Measurements from ENCODE around the gene GOLGA8A.

The GOLGA8A gene

GRCh38 chr15:34470091-34470490 is 32.5 kb upstream of the GOLGA8A start:
- in situ Hi-C loops (cut with MboI; ENCODE audit: low sequenced_read_pairs, unreplicated experiment), result loop anchor here (25.0 kb wide), 1 partner anchor 117 kb away; the partner anchor contains the start of gene GOLGA8B
- no peak for DNase-seq (ENCODE audit: low spot score)
- no peak for TF ChIP-seq CTCF (IDR thresholded peaks at IDR 0.05; ENCODE audit: borderline replicate concordance, control extremely low read depth, extremely low read depth, insufficient read depth, missing control alignments)

GRCh38 chr15:34461730-34462129 is 24.1 kb upstream of the GOLGA8A start:
- TF ChIP-seq CTCF (IDR thresholded peaks at IDR 0.05; ENCODE audit: borderline replicate concordance, control extremely low read depth, extremely low read depth, insufficient read depth, missing control alignments), result no peak
- in situ Hi-C loops (cut with MboI; ENCODE audit: low sequenced_read_pairs, unreplicated experiment), result loop anchor here (25.0 kb wide), 1 partner anchor 126 kb away; the partner anchor contains the start of gene GOLGA8B
- no peak for DNase-seq (ENCODE audit: low spot score)

GRCh38 chr15:34460451-34460850 is 22.8 kb upstream of the GOLGA8A start:
- DNase-seq (ENCODE audit: low spot score), result no peak
- no peak for TF ChIP-seq CTCF (IDR thresholded peaks at IDR 0.05; ENCODE audit: borderline replicate concordance, control extremely low read depth, extremely low read depth, insufficient read depth, missing control alignments)
- in situ Hi-C loops (cut with MboI; ENCODE audit: low sequenced_read_pairs, unreplicated experiment), result loop anchor here (25.0 kb wide), 1 partner anchor 127 kb away; the partner anchor contains the start of gene GOLGA8B

- no peak for TF ChIP-seq CTCF (IDR thresholded peaks at IDR 0.05; ENCODE audit: borderline replicate concordance, control extremely low read depth, extremely low read depth, insufficient read depth, missing control alignments)
- in situ Hi-C loops (cut with MboI; ENCODE audit: low sequenced_read_pairs, unreplicated experiment), result loop anchor here (25.0 kb wide), 1 partner anchor 131 kb away; the partner anchor contains the start of gene GOLGA8B
- DNase-seq (ENCODE audit: low spot score), result no peak
Observed at GRCh38 chr15:34456658-34457057, 19.1 kb upstream of the GOLGA8A start.

- TF ChIP-seq CTCF (IDR thresholded peaks at IDR 0.05; ENCODE audit: borderline replicate concordance, control extremely low read depth, extremely low read depth, insufficient read depth, missing control alignments), result no peak
- DNase-seq (ENCODE audit: low spot score), result no peak
- in situ Hi-C loops (cut with MboI; ENCODE audit: low sequenced_read_pairs, unreplicated experiment), result no loop called here
Observed at GRCh38 chr15:34442891-34443290, 5.3 kb upstream of the GOLGA8A start.

GRCh38 chr15:34439878-34440277 is 2.3 kb upstream of the GOLGA8A start:
- no peak for DNase-seq (ENCODE audit: low spot score)

More at GRCh38 chr15:34439878-34440277, 2.3 kb upstream of the GOLGA8A start:
- no peak for TF ChIP-seq CTCF (IDR thresholded peaks at IDR 0.05; ENCODE audit: borderline replicate concordance, control extremely low read depth, extremely low read depth, insufficient read depth, missing control alignments)
- in situ Hi-C loops (cut with MboI; ENCODE audit: low sequenced_read_pairs, unreplicated experiment), result no loop called here

Measured in GM13976 (cell line).